GM23338 (cell line): ENCODE data around the gene MUC5AC. TPM values are rescaled to one million over a fixed set of nuclear protein-coding genes. Genes with fewer than 3 reads are reported as not detected.

Source experiments
- ATAC-seq: fragments of 200-7000 bp; cut with Tn5 transposase; 3 replicates; pipeline ENCODE4 v1.9.1; 2020
- DNase-seq: peaks from one replicate; pipeline ENCODE4 v3.0.0-alpha.2; 2015; ENCODE audit warnings: low spot score
- H2AFZ ChIP-seq: fragments of 200-600 bp; sonication (generic); 2 replicates; pipeline ENCODE4 v1.8.0; 2016; ENCODE audit warnings: antibody characterized with exemption, mild to moderate bottlenecking, moderate library complexity
- H3F3A ChIP-seq: fragments of 200-600 bp; sonication (generic); replicated peaks from 2 replicates; pipeline ENCODE4 v1.8.0; 2017; ENCODE audit warnings: antibody characterized with exemption, mixed run types, low read depth
- H3K27ac ChIP-seq: fragments of 200-600 bp; sonication (generic); 2 replicates; pipeline ENCODE4 v1.6.1; 2016; ENCODE audit warnings: low read depth
- H3K27me3 ChIP-seq: fragments of 200-600 bp; sonication (generic); 2 replicates; pipeline ENCODE4 v1.8.0; 2016; ENCODE audit warnings: mild to moderate bottlenecking, mixed run types, moderate library complexity; ENCODE audit not compliant: insufficient read depth
- H3K36me3 ChIP-seq: fragments of 200-600 bp; sonication (generic); 2 replicates; pipeline ENCODE4 v1.8.0; 2016; ENCODE audit warnings: mild to moderate bottlenecking; ENCODE audit not compliant: insufficient read depth
- H3K4me1 ChIP-seq: fragments of 200-600 bp; sonication (generic); 2 replicates; pipeline ENCODE4 v1.8.0; 2016; ENCODE audit warnings: mild to moderate bottlenecking, moderate library complexity; ENCODE audit not compliant: insufficient read depth
- H3K4me2 ChIP-seq: fragments of 200-600 bp; sonication (generic); 2 replicates; pipeline ENCODE4 v1.7.1; 2017; ENCODE audit warnings: mixed run types
- H3K4me3 ChIP-seq: fragments of 200-600 bp; sonication (generic); 2 replicates; pipeline ENCODE4 v1.6.1; 2016; ENCODE audit warnings: mixed run types
- H3K79me2 ChIP-seq: fragments of 200-600 bp; sonication (generic); replicated peaks from 2 replicates; pipeline ENCODE4 v1.8.0; 2017; ENCODE audit warnings: mild to moderate bottlenecking; ENCODE audit not compliant: insufficient read depth
- H3K9me2 ChIP-seq: fragments of 200-600 bp; sonication (generic); 2 replicates; pipeline ENCODE4 v1.8.0; 2017; ENCODE audit not compliant: insufficient read depth
- H4K20me1 ChIP-seq: fragments of 200-600 bp; sonication (generic); replicated peaks from 2 replicates; pipeline ENCODE4 v1.8.0; 2017; ENCODE audit warnings: mild to moderate bottlenecking; ENCODE audit not compliant: insufficient read depth
- H3K27ac Mint-ChIP-seq: 2 replicates; pipeline ENCODE4 v1.8.0; 2020; ENCODE audit warnings: inconsistent platforms, mild to moderate bottlenecking, moderate library complexity, mixed read lengths
- H3K27me3 Mint-ChIP-seq: 3 replicates; pipeline ENCODE4 v1.8.0; 2022; ENCODE audit warnings: low read depth, mild to moderate bottlenecking, moderate library complexity, mixed read lengths, inconsistent platforms; ENCODE audit not compliant: insufficient read depth, poor library complexity
- H3K36me3 Mint-ChIP-seq: 3 replicates; pipeline ENCODE4 v1.8.0; 2021; ENCODE audit warnings: low read depth, mild to moderate bottlenecking, inconsistent platforms, moderate library complexity, mixed read lengths
- H3K4me1 Mint-ChIP-seq: 3 replicates; pipeline ENCODE4 v1.8.0; 2020; ENCODE audit warnings: mild to moderate bottlenecking, inconsistent platforms, mixed read lengths
- H3K4me3 Mint-ChIP-seq: 3 replicates; pipeline ENCODE4 v1.8.0; 2021; ENCODE audit warnings: moderate library complexity, mild to moderate bottlenecking, inconsistent platforms, mixed read lengths
- H3K9me3 Mint-ChIP-seq: 3 replicates; pipeline ENCODE4 v1.8.0; 2020; ENCODE audit warnings: moderate library complexity, mild to moderate bottlenecking, inconsistent platforms, mixed read lengths
- CREB1 ChIP-seq: fragments of 250-450 bp; sonication (Bioruptor Pico); IDR thresholded peaks from 2 replicates; pipeline ENCODE4 v1.5.0; 2020; ENCODE audit warnings: low read depth, mild to moderate bottlenecking, moderate library complexity
- CTCF ChIP-seq, 2 experiments: fragments of 200-600 bp in 1 of 2; sonication (generic) in 1 of 2; conservative IDR thresholded peaks; 2 replicates each; pipeline versions ENCODE4 v1.5.1 to v1.6.1; 2016 to 2017; ENCODE audit warnings: antibody characterized with exemption in 2 of 2, low read depth in 2 of 2, mild to moderate bottlenecking in 2 of 2, moderate library complexity in 1 of 2
- ETS1 ChIP-seq: IDR thresholded peaks from 2 replicates; pipeline ENCODE4 v1.6.1; 2016; ENCODE audit warnings: antibody characterized with exemption
- EZH2 ChIP-seq: fragments of 200-600 bp; sonication (generic); IDR thresholded peaks from one replicate; pipeline ENCODE4 v1.8.0; 2017; ENCODE audit warnings: antibody characterized with exemption, mild to moderate bottlenecking, low read depth; ENCODE audit not compliant: unreplicated experiment
- EZH2phosphoT487 ChIP-seq: fragments of 200-600 bp; sonication (generic); IDR thresholded peaks from one replicate; pipeline ENCODE4 v1.8.1; 2018; ENCODE audit warnings: antibody characterized with exemption; ENCODE audit not compliant: unreplicated experiment
- JUNB ChIP-seq: IDR thresholded peaks from one replicate; pipeline ENCODE4 v1.6.1; 2016; ENCODE audit warnings: antibody characterized with exemption; ENCODE audit not compliant: unreplicated experiment
- NANOG ChIP-seq: IDR thresholded peaks from 2 replicates; pipeline ENCODE4 v1.6.1; 2016; ENCODE audit warnings: antibody characterized with exemption, borderline replicate concordance
- POLR2AphosphoS5 ChIP-seq: IDR thresholded peaks from 2 replicates; pipeline ENCODE4 v1.6.1; 2016; ENCODE audit warnings: antibody characterized with exemption, low read depth
- REST ChIP-seq: IDR thresholded peaks from one replicate; pipeline ENCODE4 v1.6.1; 2018; ENCODE audit warnings: antibody characterized with exemption; ENCODE audit not compliant: unreplicated experiment
- STAT1 ChIP-seq: IDR thresholded peaks from one replicate; pipeline ENCODE4 v1.6.1; 2016; ENCODE audit warnings: antibody characterized with exemption; ENCODE audit not compliant: unreplicated experiment
- ZNF114 ChIP-seq: fragments of 250-450 bp; sonication (Bioruptor Pico); IDR thresholded peaks from 2 replicates; pipeline ENCODE4 v1.5.0; 2020; ENCODE audit warnings: mild to moderate bottlenecking, moderate library complexity
- ZNF331 ChIP-seq: fragments of 250-450 bp; sonication (Bioruptor Pico); IDR thresholded peaks from 2 replicates; pipeline ENCODE4 v1.5.0; 2020; ENCODE audit warnings: low read depth, mild to moderate bottlenecking, moderate library complexity
- ZNF462 ChIP-seq: fragments of 250-450 bp; sonication (Bioruptor Pico); IDR thresholded peaks from 2 replicates; pipeline ENCODE4 v1.5.0; 2020; ENCODE audit warnings: mild to moderate bottlenecking, moderate library complexity
- polyA plus RNA-seq: library from polyadenylated mRNA; unstranded; fragments of >200 nt; fragmentation: Nextera tagmentation; extraction: Ambion mirVana; gene quantifications from 2 replicates; pipeline ENCODE4 v1.2.1, GENCODE V29; 2016
- total RNA-seq: library from RNA; depleted of rRNA; stranded (reverse); fragments of >200 nt; shearing (Covaris generic); gene quantifications from 2 replicates; pipeline ENCODE4 v1.2.3, GENCODE V29; 2014

The MUC5AC gene
- total and polyA plus RNA-seq, 2 experiments from 2014 or later, result not detected

GRCh38 chr11:1211838-1212237 is 54.1 kb downstream of the MUC5AC start:
- no peak overlapping the region for H3K4me3 ChIP-seq
- H3K4me1 Mint-ChIP-seq, result no peaks in the 10 kb centered on the region
- no peaks in the 10 kb centered on the region for H3K9me2 ChIP-seq
- peaks cover 35% of the 10 kb centered on the region for H3K9me3 Mint-ChIP-seq
- no peak overlapping the region for H2AFZ ChIP-seq
- no peak overlapping the region for H3K4me3 Mint-ChIP-seq
- TF ChIP-seq CTCF (conservative IDR thresholded peaks at IDR 0.05; ENCODE audit: low read depth in 2 of 2) (no peak), EZH2 (no peak), POLR2AphosphoS5 (no peak), STAT1 (no peak), ZNF114 (CRISPR knock-in tag) (no peak), NANOG (no peak), REST (no peak), ZNF331 (CRISPR knock-in tag) (no peak), ZNF462 (no peak), JUNB (no peak), EZH2phosphoT487 (no peak), ETS1 (no peak), CREB1 (CRISPR knock-in tag) (no peak)
- no peak overlapping the region for H3K27ac Mint-ChIP-seq
- no peaks in the 10 kb centered on the region for H3K36me3 ChIP-seq
- H3F3A ChIP-seq, result no peaks in the 10 kb centered on the region
- H3K27me3 Mint-ChIP-seq, result peaks cover 11% of the 10 kb centered on the region
- peaks cover 7% of the 10 kb centered on the region; the same call in 1 of the 3 replicates for H3K36me3 Mint-ChIP-seq
- H4K20me1 ChIP-seq, result no peaks in the 10 kb centered on the region
- H3K4me2 ChIP-seq, result no peak overlapping the region
- no peaks in the 10 kb centered on the region for H3K4me1 ChIP-seq
- H3K79me2 ChIP-seq, result no peaks in the 10 kb centered on the region
- no peak for ATAC-seq
- no peak for DNase-seq
- H3K27me3 ChIP-seq, result no peaks in the 10 kb centered on the region
- H3K27ac ChIP-seq, result no peak overlapping the region
